B cell (primary cell): ENCODE measurements around the gene CHST3. TPM values are rescaled to one million over a fixed set of nuclear protein-coding genes. Genes with fewer than 3 reads are reported as not detected.

Experiments
- ATAC-seq: fragments of 200-7000 bp; cut with Tn5 transposase; one replicate; pipeline ENCODE4 v1.10.0; 2021; ENCODE audit warnings: low read depth, mild to moderate bottlenecking, moderate number of reproducible peaks, moderate library complexity
- CTCF ChIA-PET: fragments of 350-600 bp; sonication (Branson Sonifier 250); formaldehyde crosslinking; loops from one replicate; lab custom pipeline; 2021; ENCODE audit warnings: antibody characterized with exemption, inconsistent platforms; lab: Charles Lee
- POLR2A ChIA-PET: fragments of 350-600 bp; sonication (Branson Sonifier 250); formaldehyde crosslinking; loops from one replicate; lab custom pipeline; 2021; ENCODE audit warnings: antibody characterized with exemption; lab: Charles Lee
- DNase-seq: peaks from one replicate; pipeline ENCODE4 v3.0.0; 2013
- H2AFZ ChIP-seq: 2 replicates; pipeline ENCODE4 v1.6.1; 2012; ENCODE audit warnings: mild to moderate bottlenecking, low read depth, low read length; ENCODE audit not compliant: insufficient read depth, poor library complexity, severe bottlenecking
- H3K27ac ChIP-seq, 2 donors: 1 replicate in 1 of 2; 2 replicates in 1 of 2; pipeline ENCODE4 v1.5.1; 2012 to 2013; ENCODE audit warnings: low read length in 2 of 2, mild to moderate bottlenecking in 2 of 2, moderate library complexity in 1 of 2
- H3K27me3 ChIP-seq, 4 experiments: fragments of 200-600 bp in 1 of 4; sonication (generic) in 1 of 4; replicated peaks in 1 of 4; 1 replicate in 2 of 4; 2 replicates in 2 of 4; pipeline versions ENCODE4 v1.6.1 to v1.7.0; 2013 to 2016; ENCODE audit warnings: low read length in 3 of 4, mild to moderate bottlenecking in 2 of 4, mixed read lengths in 1 of 4, moderate library complexity in 1 of 4; ENCODE audit not compliant: insufficient read depth in 4 of 4, control insufficient read depth in 3 of 4; ENCODE audit errors: control extremely low read depth in 1 of 4
- H3K36me3 ChIP-seq, 2 experiments: replicated peaks in 1 of 2; 1 replicate in 1 of 2; 2 replicates in 1 of 2; pipeline versions ENCODE4 v1.6.1 to v1.7.1; 2013; ENCODE audit warnings: low read length in 1 of 2; ENCODE audit not compliant: insufficient read depth in 2 of 2, control insufficient read depth in 1 of 2; ENCODE audit errors: control extremely low read depth in 1 of 2, extremely low read depth in 1 of 2
- H3K4me1 ChIP-seq, 2 donors: fragments of 200-600 bp in 1 of 2; sonication (generic) in 1 of 2; 1 replicate in 1 of 2; 2 replicates in 1 of 2; pipeline versions ENCODE4 v1.5.1 to v1.6.1; 2013 to 2017; ENCODE audit warnings: low read length in 2 of 2; ENCODE audit not compliant: control insufficient read depth in 2 of 2, insufficient read depth in 2 of 2
- H3K4me2 ChIP-seq: replicated peaks from 2 replicates; pipeline ENCODE3; 2012; ENCODE audit warnings: mild to moderate bottlenecking, low read depth, low read length; ENCODE audit not compliant: poor library complexity, severe bottlenecking
- H3K4me3 ChIP-seq, 5 experiments: fragments of 200-600 bp in 1 of 5; sonication (generic) in 1 of 5; 1 replicate in 3 of 5; 2 replicates in 2 of 5; pipeline versions ENCODE4 v1.5.1 to v1.7.0; 2011 to 2016; ENCODE audit warnings: low read length in 4 of 5, mild to moderate bottlenecking in 4 of 5, low read depth in 2 of 5, control low read depth in 1 of 5, moderate library complexity in 1 of 5; ENCODE audit not compliant: insufficient read depth in 1 of 5; ENCODE audit errors: control extremely low read depth in 1 of 5, extremely low read depth in 1 of 5
- H3K79me2 ChIP-seq: fragments of 200-600 bp; sonication (generic); one replicate; pipeline ENCODE4 v1.6.0; 2016; ENCODE audit warnings: low read length; ENCODE audit not compliant: control insufficient read depth, insufficient read depth
- H3K9ac ChIP-seq: fragments of 200-600 bp; sonication (generic); 2 replicates; pipeline ENCODE4 v1.6.1; 2017; ENCODE audit warnings: mild to moderate bottlenecking, low read length, moderate library complexity
- H3K9me3 ChIP-seq, 3 donors: one replicate each; pipeline versions ENCODE4 v1.6.1 to v1.7.1; 2013; ENCODE audit warnings: low read length in 2 of 3; ENCODE audit not compliant: control insufficient read depth in 2 of 3, insufficient read depth in 1 of 3; ENCODE audit errors: control extremely low read depth in 1 of 3
- H4K20me1 ChIP-seq: 2 replicates; pipeline ENCODE4 v1.6.0; 2012; ENCODE audit warnings: mild to moderate bottlenecking, low read length; ENCODE audit not compliant: insufficient read depth, control insufficient read depth, poor library complexity, severe bottlenecking
- H3K27ac Mint-ChIP-seq: one replicate; pipeline ENCODE4 v1.8.0; 2021; ENCODE audit warnings: mixed read lengths
- H3K27me3 Mint-ChIP-seq: one replicate; pipeline ENCODE4 v1.8.0; 2021; ENCODE audit warnings: mixed read lengths
- H3K4me1 Mint-ChIP-seq: one replicate; pipeline ENCODE4 v1.8.0; 2021; ENCODE audit warnings: mixed read lengths
- H3K4me3 Mint-ChIP-seq: one replicate; pipeline ENCODE4 v1.8.0; 2021; ENCODE audit warnings: mixed read lengths
- H3K9me3 Mint-ChIP-seq: one replicate; pipeline ENCODE4 v1.8.0; 2022; ENCODE audit warnings: mixed read lengths; ENCODE audit not compliant: insufficient read depth
- EZH2 ChIP-seq: IDR thresholded peaks from 2 replicates; pipeline ENCODE4 v1.6.1; 2012; ENCODE audit warnings: borderline replicate concordance, low read depth, mild to moderate bottlenecking, moderate library complexity, low read length; ENCODE audit not compliant: insufficient read depth, poor library complexity, severe bottlenecking
- WGBS: methylation state at CpG from one replicate; pipeline ENCODE4 v1.1.5; 2013; ENCODE audit warnings: missing lambda C conversion rate; ENCODE audit not compliant: insufficient coverage; 5-methylcytosine and 5-hydroxymethylcytosine counted together
- intact Hi-C: fragments of 100-400 bp; cut with micrococcal nuclease; formaldehyde crosslinking; loops from one replicate; pipeline ENCODE4 v1.10.0; 2022
- polyA plus RNA-seq: library from polyadenylated mRNA; depleted of rRNA; stranded (reverse); fragments of >200 nt; gene quantifications from 2 replicates; pipeline ENCODE4 v1.2.3, GENCODE V29; 2012
- total RNA-seq, 2 donors: library from RNA; stranded (reverse); fragments of 120-200 nt in 1 of 2; gene quantifications; 1 replicate in 1 of 2; 2 replicates in 1 of 2; pipeline versions ENCODE4 v1.2.3 to v1.2.4, GENCODE V29; 2013 to 2022
- TF ChIP-seq, protein P1 (sequence below): fragments of 200-600 bp; IDR thresholded peaks from one replicate; pipeline ENCODE4 v1.8.0; 2022; ENCODE audit warnings: antibody characterized with exemption, mild to moderate bottlenecking

Gene CHST3
- total and polyA plus RNA-seq, 2 donors (not counting 1 experiment from before 2014, with no cell fraction given): 0.01 TPM; not detected in 1

- no peaks in the 10 kb centered on the region for H3K9me3 Mint-ChIP-seq
- 94% methylated on average over 5 of the region's 8 CpGs for whole genome bisulfite sequencing
- Histone ChIP-seq H3K4me2 (no peak overlapping the region), H3K79me2 (no peaks in the 10 kb centered on the region), H3K4me3 (no peak overlapping the region), H3K4me1 (no peaks in the 10 kb centered on the region), H4K20me1 (no peaks in the 10 kb centered on the region), H3K9ac (no peak overlapping the region), H3K27me3 (no peaks in the 10 kb centered on the region), H3K9me3 (peaks cover 0 to 14% (median 0%) of the 10 kb centered on the region in 3 donors), H2AFZ (no peak overlapping the region), H3K36me3 (no peaks in the 10 kb centered on the region), H3K27ac (no peak overlapping the region)
- H3K4me3 Mint-ChIP-seq: no peak overlapping the region
- POLR2A ChIA-PET: no interaction called here
- H3K27me3 Mint-ChIP-seq: peaks cover 12% of the 10 kb centered on the region
- no peaks in the 10 kb centered on the region for H3K4me1 Mint-ChIP-seq
- DNase-seq (no peak), ATAC-seq (no peak)
- CTCF ChIA-PET: no interaction called here
- intact Hi-C loops: no loop called here
- no peak overlapping the region for H3K27ac Mint-ChIP-seq
- no peak for TF ChIP-seq EZH2
- TF ChIP-seq, protein P1, sequence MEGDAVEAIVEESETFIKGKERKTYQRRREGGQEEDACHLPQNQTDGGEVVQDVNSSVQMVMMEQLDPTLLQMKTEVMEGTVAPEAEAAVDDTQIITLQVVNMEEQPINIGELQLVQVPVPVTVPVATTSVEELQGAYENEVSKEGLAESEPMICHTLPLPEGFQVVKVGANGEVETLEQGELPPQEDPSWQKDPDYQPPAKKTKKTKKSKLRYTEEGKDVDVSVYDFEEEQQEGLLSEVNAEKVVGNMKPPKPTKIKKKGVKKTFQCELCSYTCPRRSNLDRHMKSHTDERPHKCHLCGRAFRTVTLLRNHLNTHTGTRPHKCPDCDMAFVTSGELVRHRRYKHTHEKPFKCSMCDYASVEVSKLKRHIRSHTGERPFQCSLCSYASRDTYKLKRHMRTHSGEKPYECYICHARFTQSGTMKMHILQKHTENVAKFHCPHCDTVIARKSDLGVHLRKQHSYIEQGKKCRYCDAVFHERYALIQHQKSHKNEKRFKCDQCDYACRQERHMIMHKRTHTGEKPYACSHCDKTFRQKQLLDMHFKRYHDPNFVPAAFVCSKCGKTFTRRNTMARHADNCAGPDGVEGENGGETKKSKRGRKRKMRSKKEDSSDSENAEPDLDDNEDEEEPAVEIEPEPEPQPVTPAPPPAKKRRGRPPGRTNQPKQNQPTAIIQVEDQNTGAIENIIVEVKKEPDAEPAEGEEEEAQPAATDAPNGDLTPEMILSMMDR: no peak
Measured at GRCh38 chr10:72011468-72011867, 47.3 kb downstream of the CHST3 start.

DNA sequence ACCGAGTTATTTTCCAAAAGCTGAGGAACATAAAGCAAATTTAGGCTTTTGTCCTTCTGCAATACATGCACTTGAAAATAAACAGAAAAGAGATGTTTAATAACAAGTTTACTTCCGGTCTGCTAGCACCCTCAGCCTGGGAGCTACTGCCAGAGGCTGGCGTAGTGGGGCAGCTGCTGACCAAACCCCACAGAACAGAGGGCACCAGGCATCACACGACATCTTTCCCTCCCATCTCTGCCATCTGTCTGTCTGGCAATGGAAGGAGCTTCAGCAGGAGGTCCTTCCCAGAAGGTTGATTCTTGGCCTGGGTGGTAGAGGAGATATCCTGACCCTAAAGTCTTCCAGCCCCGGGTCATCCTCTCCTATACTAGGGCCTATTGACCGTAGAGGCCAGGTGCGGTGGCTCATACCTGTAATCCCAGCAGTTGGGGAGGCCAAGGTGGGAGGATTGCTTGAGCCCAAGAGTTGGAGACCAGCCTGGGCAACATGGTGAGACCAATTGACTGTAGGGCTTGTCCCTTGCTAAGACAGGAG, 47.8 kb downstream of the CHST3 start:
- Histone ChIP-seq H3K79me2 (no peaks in the 10 kb centered on the region), H3K9ac (no peak overlapping the region), H2AFZ (no peak overlapping the region), H3K4me1 (no peaks in the 10 kb centered on the region), H3K9me3 (peaks cover 0 to 13% (median 0%) of the 10 kb centered on the region in 3 donors), H3K27me3 (no peaks in the 10 kb centered on the region), H3K27ac (no peak overlapping the region), H3K36me3 (no peaks in the 10 kb centered on the region), H3K4me2 (no peak overlapping the region), H4K20me1 (no peaks in the 10 kb centered on the region), H3K4me3 (no peak overlapping the region)
- intact Hi-C loops: no loop called here
- no peaks in the 10 kb centered on the region for H3K4me1 Mint-ChIP-seq
- WGBS: 100% methylated on average over 4 of the region's 7 CpGs
- TF ChIP-seq EZH2: no peak
- TF ChIP-seq, protein P1: no peak
- CTCF ChIA-PET: no interaction called here
- POLR2A ChIA-PET: no interaction called here
- no peak for ATAC-seq
- peaks cover 12% of the 10 kb centered on the region for H3K27me3 Mint-ChIP-seq
- H3K4me3 Mint-ChIP-seq: no peak overlapping the region
- no peaks in the 10 kb centered on the region for H3K9me3 Mint-ChIP-seq
- no peak overlapping the region for H3K27ac Mint-ChIP-seq
- no peak for DNase-seq
